GM12801 (cell line): ENCODE data around the gene AP3B1.

Experiments used
- CTCF ChIP-seq: IDR thresholded peaks from one replicate; pipeline ENCODE4 v1.5.1; 2011; ENCODE audit warnings: control low read depth; ENCODE audit not compliant: insufficient read length; ENCODE audit errors: extremely low read depth

The AP3B1 gene

GRCh38 chr5:78221964-78222451 lies 72.5 kb downstream of the AP3B1 start:
- no peak for TF ChIP-seq CTCF

- no peak for TF ChIP-seq CTCF
These were observed 73.0 kb downstream of the AP3B1 start for GRCh38 chr5:78221467-78221866.

- no peak for TF ChIP-seq CTCF
These were observed 78.5 kb downstream of the AP3B1 start for GRCh38 chr5:78215972-78216371.

GRCh38 chr5:78215565-78215964 lies 78.9 kb downstream of the AP3B1 start:
- no peak for TF ChIP-seq CTCF

GRCh38 chr5:78213799-78214198 lies 80.7 kb downstream of the AP3B1 start:
- no peak for TF ChIP-seq CTCF

GRCh38 chr5:78211052-78211451 lies 83.4 kb downstream of the AP3B1 start:
- no peak for TF ChIP-seq CTCF

- TF ChIP-seq CTCF = no peak
These were observed 90.3 kb downstream of the AP3B1 start for GRCh38 chr5:78204241-78204640.

GRCh38 chr5:78203815-78204214 lies 90.7 kb downstream of the AP3B1 start:
- TF ChIP-seq CTCF = no peak
